Measurements from ENCODE around the gene TCP1.
"Not testable (repeated sequence)": the region's sequence is repeated elsewhere in the genome, so short reads cannot be mapped to it uniquely, and the experiment has no call there.

TCP1 gene

GRCh38 chr6:159769470-159769869 is 19.9 kb downstream of the TCP1 start:
- no peak for DNase-seq

- DNase-seq, result no peak
These were observed 22.5 kb downstream of the TCP1 start for GRCh38 chr6:159766906-159767305.

GRCh38 chr6:159762681-159763293 is 26.6 kb downstream of the TCP1 start:
- DNase-seq, result peak; percentile 58

- peak; percentile 99 for DNase-seq
These were observed 27.3 kb downstream of the TCP1 start, which contains the start of gene ACAT2 for GRCh38 chr6:159761873-159762680. Gene ACAT2 (plus strand): TSS chr6:159762045. CDS start chr6:159762088, 43 bp downstream.

GRCh38 chr6:159761129-159761872 is 28.1 kb downstream of the TCP1 start:
- DNase-seq, result peak; percentile 63

GRCh38 chr6:159760602-159761057 is 28.8 kb downstream of the TCP1 start:
- DNase-seq, result no peak

GRCh38 chr6:159759645-159760044 is 29.8 kb downstream of the TCP1 start:
- DNase-seq, result no peak

- DNase-seq, result no peak
These were observed 31.1 kb downstream of the TCP1 start for GRCh38 chr6:159758031-159759001.

GRCh38 chr6:159756508-159756907 is 32.9 kb downstream of the TCP1 start:
- DNase-seq, result no peak

GRCh38 chr6:159754959-159755914 is 34.2 kb downstream of the TCP1 start:
- no peak for DNase-seq

- DNase-seq, result no peak
These were observed 35.0 kb downstream of the TCP1 start for GRCh38 chr6:159754401-159754800.

GRCh38 chr6:159753081-159753872 is 36.1 kb downstream of the TCP1 start:
- DNase-seq, result no peak

- DNase-seq, result no peak
These were observed 38.0 kb downstream of the TCP1 start for GRCh38 chr6:159751448-159751847.

GRCh38 chr6:159748127-159748526 is 41.3 kb downstream of the TCP1 start:
- DNase-seq, result not testable (repeated sequence)

- no peak for DNase-seq
These were observed 42.6 kb downstream of the TCP1 start for GRCh38 chr6:159746759-159747158.

- DNase-seq, result peak; percentile 9
These were observed 44.3 kb downstream of the TCP1 start for GRCh38 chr6:159745081-159745480.

GRCh38 chr6:159742165-159742564 is 47.2 kb downstream of the TCP1 start:
- no peak for DNase-seq

- no peak for DNase-seq
These were observed 50.1 kb downstream of the TCP1 start for GRCh38 chr6:159739341-159739740.

- no peak for DNase-seq
These were observed 52.5 kb downstream of the TCP1 start for GRCh38 chr6:159736908-159737307.

GRCh38 chr6:159733395-159733794 is 56.0 kb downstream of the TCP1 start:
- DNase-seq, result not testable (repeated sequence)

Measured in NCI-H146 (cell line).